ENCODE results near the gene RNF144B. TPM values are rescaled to one million over a fixed set of nuclear protein-coding genes. Genes with fewer than 3 reads are reported as not detected.

RNF144B gene
- total and polyA plus RNA-seq, 2 experiments from 2014 or later = 4.2 to 9.0 TPM

GRCh38 chr6:18342223-18342622 lies 44.9 kb upstream of the RNF144B start:
- H3F3A ChIP-seq (replicated peaks; ENCODE audit: low read depth) = no peaks in the 10 kb centered on the region
- no peak overlapping the region for H3K27ac ChIP-seq (ENCODE audit: low read depth)
- no peak overlapping the region for H3K4me3 ChIP-seq
- no peaks in the 10 kb centered on the region for H3K9me3 Mint-ChIP-seq
- H3K4me1 ChIP-seq (ENCODE audit: insufficient read depth) = peaks cover 10% of the 10 kb centered on the region
- H3K27me3 ChIP-seq (ENCODE audit: insufficient read depth) = no peaks in the 10 kb centered on the region
- H3K4me3 Mint-ChIP-seq = no peak overlapping the region
- peaks cover 4% of the 10 kb centered on the region for H3K27me3 Mint-ChIP-seq (ENCODE audit: insufficient read depth, low read depth, poor library complexity)
- no peak for DNase-seq (ENCODE audit: low spot score)
- ATAC-seq = no peak
- H4K20me1 ChIP-seq (replicated peaks; ENCODE audit: insufficient read depth) = no peaks in the 10 kb centered on the region
- no peak overlapping the region for H3K4me2 ChIP-seq
- peak overlapping the region; percentile 47; the same call in 1 of the 2 replicates for H2AFZ ChIP-seq
- H3K9me2 ChIP-seq (ENCODE audit: insufficient read depth) = no peaks in the 10 kb centered on the region
- H3K79me2 ChIP-seq (replicated peaks; ENCODE audit: insufficient read depth) = no peaks in the 10 kb centered on the region
- H3K4me1 Mint-ChIP-seq = peaks cover 22% of the 10 kb centered on the region; the same call in 2 of the 3 replicates
- no peaks in the 10 kb centered on the region for H3K36me3 Mint-ChIP-seq (ENCODE audit: low read depth)
- no peaks in the 10 kb centered on the region for H3K36me3 ChIP-seq (ENCODE audit: insufficient read depth)
- no peak overlapping the region for H3K27ac Mint-ChIP-seq
- no peak for TF ChIP-seq ZNF331 (CRISPR knock-in tag; IDR thresholded peaks at IDR 0.05; ENCODE audit: low read depth)
- TF ChIP-seq STAT1 (IDR thresholded peaks at IDR 0.05; ENCODE audit: unreplicated experiment) = no peak
- no peak for TF ChIP-seq REST (IDR thresholded peaks at IDR 0.05; ENCODE audit: unreplicated experiment)
- TF ChIP-seq, protein P1, sequence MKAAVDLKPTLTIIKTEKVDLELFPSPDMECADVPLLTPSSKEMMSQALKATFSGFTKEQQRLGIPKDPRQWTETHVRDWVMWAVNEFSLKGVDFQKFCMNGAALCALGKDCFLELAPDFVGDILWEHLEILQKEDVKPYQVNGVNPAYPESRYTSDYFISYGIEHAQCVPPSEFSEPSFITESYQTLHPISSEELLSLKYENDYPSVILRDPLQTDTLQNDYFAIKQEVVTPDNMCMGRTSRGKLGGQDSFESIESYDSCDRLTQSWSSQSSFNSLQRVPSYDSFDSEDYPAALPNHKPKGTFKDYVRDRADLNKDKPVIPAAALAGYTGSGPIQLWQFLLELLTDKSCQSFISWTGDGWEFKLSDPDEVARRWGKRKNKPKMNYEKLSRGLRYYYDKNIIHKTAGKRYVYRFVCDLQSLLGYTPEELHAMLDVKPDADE (IDR thresholded peaks at IDR 0.05) = no peak
- no peak for TF ChIP-seq JUNB (IDR thresholded peaks at IDR 0.05; ENCODE audit: unreplicated experiment)
- no peak for TF ChIP-seq CTCF (conservative IDR thresholded peaks at IDR 0.05; ENCODE audit: low read depth in 2 of 2)
- TF ChIP-seq POLR2AphosphoS5 (IDR thresholded peaks at IDR 0.05; ENCODE audit: low read depth) = no peak
- no peak for TF ChIP-seq ZNF114 (CRISPR knock-in tag; IDR thresholded peaks at IDR 0.05)
- TF ChIP-seq EZH2phosphoT487 (IDR thresholded peaks at IDR 0.05; ENCODE audit: unreplicated experiment) = no peak
- TF ChIP-seq ZNF462 (CRISPR knock-in tag; IDR thresholded peaks at IDR 0.05) = no peak
- TF ChIP-seq NANOG (IDR thresholded peaks at IDR 0.05; ENCODE audit: borderline replicate concordance) = no peak
